ENCODE data around the gene MED27. TPM values are rescaled to one million over a fixed set of nuclear protein-coding genes. Genes with fewer than 3 reads are reported as not detected.

MED27 gene
- total RNA-seq, 3 donors from 2014 or later = 13.0 to 16.3 (median 14.4) TPM

- TF ChIP-seq, protein P1, sequence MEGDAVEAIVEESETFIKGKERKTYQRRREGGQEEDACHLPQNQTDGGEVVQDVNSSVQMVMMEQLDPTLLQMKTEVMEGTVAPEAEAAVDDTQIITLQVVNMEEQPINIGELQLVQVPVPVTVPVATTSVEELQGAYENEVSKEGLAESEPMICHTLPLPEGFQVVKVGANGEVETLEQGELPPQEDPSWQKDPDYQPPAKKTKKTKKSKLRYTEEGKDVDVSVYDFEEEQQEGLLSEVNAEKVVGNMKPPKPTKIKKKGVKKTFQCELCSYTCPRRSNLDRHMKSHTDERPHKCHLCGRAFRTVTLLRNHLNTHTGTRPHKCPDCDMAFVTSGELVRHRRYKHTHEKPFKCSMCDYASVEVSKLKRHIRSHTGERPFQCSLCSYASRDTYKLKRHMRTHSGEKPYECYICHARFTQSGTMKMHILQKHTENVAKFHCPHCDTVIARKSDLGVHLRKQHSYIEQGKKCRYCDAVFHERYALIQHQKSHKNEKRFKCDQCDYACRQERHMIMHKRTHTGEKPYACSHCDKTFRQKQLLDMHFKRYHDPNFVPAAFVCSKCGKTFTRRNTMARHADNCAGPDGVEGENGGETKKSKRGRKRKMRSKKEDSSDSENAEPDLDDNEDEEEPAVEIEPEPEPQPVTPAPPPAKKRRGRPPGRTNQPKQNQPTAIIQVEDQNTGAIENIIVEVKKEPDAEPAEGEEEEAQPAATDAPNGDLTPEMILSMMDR (IDR thresholded peaks at IDR 0.05) = no peak
- no peak for ATAC-seq
These were observed 72.2 kb downstream of the MED27 start for GRCh38 chr9:132007371-132008025.

DNA sequence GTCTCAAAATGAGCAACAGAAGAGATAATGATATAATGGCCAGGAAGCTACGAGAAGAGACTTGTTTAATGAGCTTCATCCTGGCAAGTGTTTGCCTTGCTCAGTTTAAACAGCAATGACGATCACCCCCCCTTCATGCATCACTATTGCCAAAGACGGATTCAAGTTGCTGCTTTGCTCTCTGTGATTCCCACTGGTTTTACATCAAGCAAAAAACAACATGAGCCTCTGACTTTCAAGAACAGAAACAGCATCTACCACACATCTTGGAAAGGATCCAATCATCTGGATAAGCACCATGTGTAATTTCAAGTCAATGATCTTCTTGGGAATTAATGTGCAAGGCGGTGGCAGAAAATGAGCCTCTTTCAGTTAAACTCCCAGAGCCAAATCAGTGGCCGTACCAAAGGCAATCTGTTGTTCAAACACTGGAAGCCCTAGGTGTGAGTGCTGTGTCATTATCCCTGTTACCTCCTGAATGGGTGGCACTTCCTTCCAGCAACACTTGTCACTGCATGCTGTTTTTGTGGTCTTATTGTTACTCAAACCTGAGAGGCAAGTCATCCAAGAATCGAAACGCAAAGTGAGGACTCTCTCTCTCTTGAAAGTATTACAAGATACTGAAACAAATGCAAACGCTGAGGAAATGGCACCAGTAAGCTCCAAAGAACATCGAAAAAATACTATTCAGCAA, 72.8 kb downstream of the MED27 start:
- DNase-seq (no peak), ATAC-seq (no peak)
- intact Hi-C loops (cut with DNase I, micrococcal nuclease) = no loop called here
- TF ChIP-seq, protein P1 (IDR thresholded peaks at IDR 0.05) = no peak
- H3K9me3 ChIP-seq = no peaks in the 10 kb centered on the region
- H3K36me3 ChIP-seq (ENCODE audit: low read depth) = no peaks in the 10 kb centered on the region
- no peak overlapping the region for H3K4me3 ChIP-seq
- no peaks in the 10 kb centered on the region for H3K4me1 ChIP-seq (ENCODE audit: low read depth)

More at GRCh38 chr9:132007371-132008025, 72.2 kb downstream of the MED27 start:
- intact Hi-C loops (cut with DNase I, micrococcal nuclease) = no loop called here
- Histone ChIP-seq H3K4me1 (ENCODE audit: low read depth) (no peaks in the 10 kb centered on the region), H3K9me3 (no peaks in the 10 kb centered on the region), H3K36me3 (ENCODE audit: low read depth) (no peaks in the 10 kb centered on the region), H3K4me3 (no peak overlapping the region)
- no peak for DNase-seq

DNA sequence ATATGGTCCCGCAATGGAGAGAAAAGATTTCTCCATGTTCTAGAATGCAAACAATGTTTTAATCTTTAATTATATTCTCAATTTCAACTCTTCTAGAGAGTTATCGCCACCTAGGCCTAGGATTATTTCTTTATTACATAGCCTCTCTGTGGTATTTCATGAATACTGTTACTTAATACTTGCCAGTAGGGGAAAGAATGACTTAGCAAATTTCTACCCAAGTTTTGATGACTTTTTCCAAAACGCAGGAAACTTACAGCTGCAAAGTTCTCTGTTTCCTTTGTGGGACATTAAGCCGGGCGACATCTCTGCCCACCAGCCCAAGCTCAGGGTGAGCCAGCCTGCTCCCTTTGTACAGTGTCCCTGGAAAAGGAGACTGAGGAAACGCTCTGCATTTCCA, 73.8 kb downstream of the MED27 start:
- Histone ChIP-seq H3K9me3 (no peaks in the 10 kb centered on the region), H3K4me3 (no peak overlapping the region), H3K4me1 (ENCODE audit: low read depth) (no peaks in the 10 kb centered on the region), H3K36me3 (ENCODE audit: low read depth) (no peaks in the 10 kb centered on the region)
- intact Hi-C loops (cut with DNase I, micrococcal nuclease) = no loop called here
- DNase-seq = no peak
- TF ChIP-seq, protein P1 (IDR thresholded peaks at IDR 0.05) = no peak
- no peak for ATAC-seq

DNA sequence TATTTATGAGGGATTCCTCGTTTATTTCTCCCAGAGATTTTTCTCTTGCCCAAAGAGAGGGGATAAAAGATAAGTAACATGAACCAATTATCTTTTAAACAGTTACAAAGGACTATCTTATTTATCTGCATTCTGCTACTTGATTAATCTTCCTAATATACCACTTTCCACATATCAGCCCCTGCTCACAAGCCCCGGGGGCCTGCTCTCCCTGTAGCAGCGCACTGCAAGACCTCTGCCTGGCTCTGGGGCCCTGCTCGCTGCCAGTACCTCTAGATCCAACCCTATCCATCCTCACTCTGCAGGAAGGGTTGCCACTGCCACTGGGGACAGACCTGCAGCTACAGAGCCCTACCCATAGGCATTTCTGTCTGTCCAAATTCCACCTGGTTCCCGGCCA, 75.3 kb downstream of the MED27 start:
- no peaks in the 10 kb centered on the region for H3K4me1 ChIP-seq (ENCODE audit: low read depth)
- ATAC-seq = no peak
- H3K36me3 ChIP-seq (ENCODE audit: low read depth) = no peaks in the 10 kb centered on the region
- intact Hi-C loops (cut with DNase I, micrococcal nuclease) = no loop called here
- H3K4me3 ChIP-seq = no peak overlapping the region
- TF ChIP-seq, protein P1 (IDR thresholded peaks at IDR 0.05) = no peak
- H3K9me3 ChIP-seq = no peaks in the 10 kb centered on the region
- DNase-seq = no peak

DNA sequence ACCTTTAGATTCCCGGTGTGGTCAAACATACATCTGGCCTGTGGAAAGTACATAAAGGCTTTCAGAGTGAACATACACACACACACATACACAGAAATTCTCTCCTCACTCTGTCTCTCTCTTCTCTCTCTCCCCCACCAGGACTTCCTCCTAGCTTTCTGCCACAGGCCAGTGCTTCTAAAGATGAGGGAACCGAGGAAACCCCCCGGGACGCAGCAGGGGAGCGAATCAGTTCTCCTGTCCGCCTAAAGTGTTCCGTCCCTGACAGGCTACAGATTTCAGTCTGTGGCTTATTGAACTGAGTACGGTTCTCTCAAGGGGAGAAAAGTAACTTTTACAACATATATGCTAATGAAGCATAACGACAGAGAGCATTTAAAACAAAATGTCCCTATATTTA, 75.8 kb downstream of the MED27 start:
- no peaks in the 10 kb centered on the region for H3K36me3 ChIP-seq (ENCODE audit: low read depth)
- H3K4me1 ChIP-seq (ENCODE audit: low read depth) = no peaks in the 10 kb centered on the region
- DNase-seq = no peak
- H3K4me3 ChIP-seq = no peak overlapping the region
- H3K9me3 ChIP-seq = no peaks in the 10 kb centered on the region
- intact Hi-C loops (cut with DNase I, micrococcal nuclease) = no loop called here
- TF ChIP-seq, protein P1 (IDR thresholded peaks at IDR 0.05) = no peak
- no peak for ATAC-seq

Data from mucosa of descending colon (tissue), 3 donors.